Camera-type eye (tissue), 1 donor: ENCODE measurements around the gene TEX10. TPM values are rescaled to one million over a fixed set of nuclear protein-coding genes. Genes with fewer than 3 reads are reported as not detected.

Source experiments
- total RNA-seq: library from RNA; depleted of rRNA; stranded (reverse); fragments of >200 nt; gene quantifications from one replicate; pipeline ENCODE4 v1.2.3, GENCODE V29; 2014

Gene TEX10
- 42.6 TPM for total RNA-seq

GRCh38 chr9:100352727-100353505, at the start of gene TEX10:
TEX10 (minus strand) TSS chr9:100352942; CDS start chr9:100349363, 3,579 bp downstream.

Other genes with a start within 250 kb of the TEX10 start
- 41.9 TPM for gene MSANTD3, start 74.2 kb upstream of the TEX10 start, total RNA-seq
- gene TMEFF1, start 120.2 kb upstream of the TEX10 start, total RNA-seq, result 29.2 TPM
- 31.4 TPM for gene CAVIN4, start 225.1 kb upstream of the TEX10 start, total RNA-seq